K562 (cell line): ENCODE measurements around the gene SCRN2. TPM values are rescaled to one million over a fixed set of nuclear protein-coding genes. Genes with fewer than 3 reads are reported as not detected.

ENCODE experiments used
- ATAC-seq: fragments of 200-7000 bp; cut with Tn5 transposase; 3 replicates; pipeline ENCODE4 v1.9.1; 2020; ENCODE audit warnings: moderate library complexity
- BruUV-seq: library from RNA; stranded (reverse); fragments of 400-500 nt; replicated peaks from 2 replicates; lab custom pipeline; 2021; lab: Mats Ljungman, UMichigan
- CTCF ChIA-PET: fragments of 300-600 bp; formaldehyde crosslinking; extraction: SDS; loops from one replicate; lab custom pipeline; 2021; ENCODE audit warnings: low intra/inter-chr PET ratio; lab: Yijun Ruan, JAX
- POLR2A ChIA-PET: fragments of 300-600, 350-650 bp; sonication (Branson Sonifier 250); formaldehyde crosslinking; extraction: SDS; loops from one replicate; lab custom pipeline; 2021; ENCODE audit warnings: antibody characterized with exemption, inconsistent platforms; lab: Yijun Ruan, JAX
- DNase-seq, 4 experiments: peaks; one replicate each; pipeline versions ENCODE4 v3.0.0 to v3.0.0-alpha.2; 2011 to 2018; ENCODE audit warnings: low spot score in 3 of 4, mixed read lengths in 3 of 4; ENCODE audit errors: extremely low read depth in 1 of 4
- FAIRE-seq: peaks from 2 replicates; lab custom pipeline; 2011; peaks lifted over from hg19 to GRCh38; lab: Jason Lieb, UNC
- H2AFZ ChIP-seq: 2 replicates; pipeline ENCODE4 v1.6.0; 2011; ENCODE audit warnings: low read depth, low read length, control low read depth, inconsistent platforms
- H3K27ac ChIP-seq: fragments of 200-600 bp; 3 replicates; pipeline ENCODE4 v1.8.0; 2011; ENCODE audit warnings: low read depth, mild to moderate bottlenecking, control low read depth, inconsistent platforms, low read length, moderate library complexity, mixed read lengths; ENCODE audit errors: extremely low read depth
- H3K27me3 ChIP-seq, 2 experiments: fragments of 300-600 bp in 1 of 2; 2 replicates in 1 of 2; 3 replicates in 1 of 2; pipeline versions ENCODE4 v1.6.0 to v1.8.0; 2011; ENCODE audit warnings: inconsistent platforms in 2 of 2, low read length in 2 of 2, mild to moderate bottlenecking in 1 of 2, mixed read lengths in 1 of 2, moderate library complexity in 1 of 2; ENCODE audit not compliant: control insufficient read depth in 2 of 2, insufficient read depth in 2 of 2
- H3K36me3 ChIP-seq: fragments of 300-600 bp; 3 replicates; pipeline ENCODE4 v1.8.0; 2011; ENCODE audit warnings: mild to moderate bottlenecking, low read length, inconsistent platforms; ENCODE audit not compliant: control insufficient read depth, insufficient read depth
- H3K4me1 ChIP-seq, 2 experiments: fragments of 200-600 bp in 1 of 2; replicated peaks in 1 of 2; 2 replicates in 1 of 2; 3 replicates in 1 of 2; pipeline versions ENCODE4 v1.5.1 to v1.8.0; 2011; ENCODE audit warnings: inconsistent platforms in 2 of 2, low read length in 2 of 2, mild to moderate bottlenecking in 1 of 2, mixed read lengths in 1 of 2, moderate library complexity in 1 of 2; ENCODE audit not compliant: control insufficient read depth in 2 of 2, insufficient read depth in 2 of 2
- H3K4me2 ChIP-seq: 2 replicates; pipeline ENCODE4 v1.6.1; 2011; ENCODE audit warnings: low read length, control low read depth, inconsistent platforms, mixed read lengths; ENCODE audit not compliant: insufficient read depth
- H3K4me3 ChIP-seq: fragments of 200-600 bp; sonication (generic), shearing (Covaris generic); 2 replicates; pipeline ENCODE4 v1.5.1; 2016; ENCODE audit warnings: control low read depth, inconsistent platforms
- H3K79me2 ChIP-seq: fragments of 200-600 bp; 3 replicates; pipeline ENCODE4 v1.8.0; 2011; ENCODE audit warnings: low read length, inconsistent platforms; ENCODE audit not compliant: control insufficient read depth, insufficient read depth
- H3K9ac ChIP-seq, 2 experiments: 2 replicates each; pipeline versions ENCODE4 v1.6.0 to v1.6.1; 2011; ENCODE audit warnings: low read depth in 2 of 2, low read length in 2 of 2, control low read depth in 1 of 2, inconsistent platforms in 1 of 2, mild to moderate bottlenecking in 1 of 2, mixed read lengths in 1 of 2; ENCODE audit not compliant: insufficient read depth in 1 of 2
- H3K9me1 ChIP-seq: one replicate; pipeline ENCODE4 v1.6.0; 2011; ENCODE audit warnings: inconsistent platforms, mild to moderate bottlenecking, low read length, moderate library complexity; ENCODE audit not compliant: control insufficient read depth, insufficient read depth
- H3K9me3 ChIP-seq: replicated peaks from 2 replicates; pipeline ENCODE4 v1.5.1; 2011; ENCODE audit warnings: low read depth, low read length, inconsistent platforms; ENCODE audit not compliant: control insufficient read depth, insufficient read depth
- H4K20me1 ChIP-seq: replicated peaks from 2 replicates; pipeline ENCODE4 v1.6.1; 2011; ENCODE audit warnings: low read length, inconsistent platforms, mixed read lengths; ENCODE audit not compliant: control insufficient read depth, insufficient read depth
- BCL6 ChIP-seq: fragments of 250-450 bp; sonication (Bioruptor Pico); IDR thresholded peaks from 2 replicates; pipeline ENCODE4 v1.4.0; 2020
- ETS1 ChIP-seq: conservative IDR thresholded peaks from 2 replicates; pipeline ENCODE4 v1.6.1; 2011; ENCODE audit warnings: low read depth, mild to moderate bottlenecking, low read length; ENCODE audit not compliant: control insufficient read depth
- GMEB1 ChIP-seq: fragments of 250-450 bp; sonication (Bioruptor Pico); IDR thresholded peaks from 2 replicates; pipeline ENCODE4 v1.4.0; 2020; ENCODE audit warnings: mild to moderate bottlenecking
- WGBS: fragments of 100-300 bp; shearing (Covaris generic); methylation state at CpG from one replicate; pipeline ENCODE4 v1.1.6; 2016; ENCODE audit warnings: low coverage, mixed read lengths; ENCODE audit not compliant: insufficient coverage; ENCODE audit errors: missing lambda C conversion rate; 5-methylcytosine and 5-hydroxymethylcytosine counted together
- in situ Hi-C: fragments of 300-500 bp; cut with MboI; formaldehyde crosslinking; loops from 4 replicates; pipeline ENCODE4 v1.15.0; 2018; ENCODE audit warnings: inconsistent platforms, mixed read lengths
- intact Hi-C: fragments of 100-400 bp; cut with micrococcal nuclease; formaldehyde crosslinking; loops from 2 replicates; pipeline ENCODE4 v1.14.2; 2022
- polyA plus RNA-seq, 8 experiments: library from polyadenylated mRNA; depleted of rRNA in 4 of 8; stranded (reverse) in 5 of 8; unstranded in 3 of 8; fragments of >200 nt; fragmentation: Nextera tagmentation in 2 of 8; fragmentation: Illumina TruSeq in 1 of 8; extraction: Ambion mirVana in 2 of 8; extraction: Trizol in 1 of 8; gene quantifications; 2 replicates each; pipeline versions ENCODE4 v1.2.1 to v1.2.3, GENCODE V29; 2011 to 2014; ENCODE audit warnings: inconsistent platforms in 1 of 8, missing spikeins in 1 of 8
- total RNA-seq, 7 experiments: library from RNA; depleted of rRNA in 6 of 7; stranded (reverse); fragments of >200 nt in 6 of 7; fragmentation: Illumina TruSeq in 2 of 7; extraction: Trizol in 2 of 7; gene quantifications; 2 replicates each; pipeline versions ENCODE4 v1.2.1 to v1.2.3, GENCODE V29; 2011 to 2021; ENCODE audit warnings: low replicate concordance in 1 of 7

The SCRN2 gene
- total and polyA plus RNA-seq, 9 of the 15 experiments (the other 6 are each of a cell fraction or from before 2014, with no cell fraction given), result 0.25 to 32.9 (median 13.6) TPM

GRCh38 chr17:47850373-47850691 lies 9.3 kb upstream of the SCRN2 start:
- Histone ChIP-seq H3K9me1 (no peaks in the 10 kb centered on the region), H3K27ac (peak overlapping the region; percentile 25; the same call in 1 of the 3 replicates), H3K9me3 (no peaks in the 10 kb centered on the region), H3K4me3 (peak overlapping the region; percentile 43), H4K20me1 (no peaks in the 10 kb centered on the region), H3K79me2 (peaks cover 18% of the 10 kb centered on the region), H2AFZ (peak overlapping the region; percentile 69), H3K4me1 (peaks cover 33 to 45% of the 10 kb centered on the region in 2 experiments; a peak in 4 of 5 replicates), H3K9ac (peak overlapping the region; percentile 67 to 92), H3K4me2 (peak overlapping the region; percentile 86), H3K36me3 (no peaks in the 10 kb centered on the region; the same call in 2 of the 3 replicates), H3K27me3 (peaks cover 0 to 2% of the 10 kb centered on the region in 2 experiments; a peak in 1 of 5 replicates)
- no TSS peak for BruUV-seq
- ChIA-PET POLR2A (interaction anchor here (0.6 to 2.2 kb wide), 10 partner anchors 9 to 133 kb away, joined by 3 to 10 read pairs (median 3); partner anchors contain the start of gene SP2), CTCF (interaction anchor here (1.6 kb wide), 1 partner anchor 40 kb away, joined by 11 read pairs; no protein-coding TSS in a partner anchor)
- in situ Hi-C loops, result no loop called here
- peak; percentile 35 for FAIRE-seq
- DNase-seq, result no peak
- 51% methylated on average over 9 of the region's 9 CpGs for WGBS
- peak; percentile 2; the same call in 1 of the 3 replicates for ATAC-seq
- intact Hi-C loops, result no loop called here
- TF ChIP-seq GMEB1 (no peak), ETS1 (no peak), BCL6 (CRISPR knock-in tag) (no peak)
